ENCODE measurements around the gene KAT14. TPM values are rescaled to one million over a fixed set of nuclear protein-coding genes. Genes with fewer than 3 reads are reported as not detected.

KAT14 gene
- total RNA-seq, 1 experiment from 2014 or later = 24.1 TPM

- TF ChIP-seq, protein P1, sequence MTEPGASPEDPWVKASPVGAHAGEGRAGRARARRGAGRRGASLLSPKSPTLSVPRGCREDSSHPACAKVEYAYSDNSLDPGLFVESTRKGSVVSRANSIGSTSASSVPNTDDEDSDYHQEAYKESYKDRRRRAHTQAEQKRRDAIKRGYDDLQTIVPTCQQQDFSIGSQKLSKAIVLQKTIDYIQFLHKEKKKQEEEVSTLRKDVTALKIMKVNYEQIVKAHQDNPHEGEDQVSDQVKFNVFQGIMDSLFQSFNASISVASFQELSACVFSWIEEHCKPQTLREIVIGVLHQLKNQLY (CRISPR knock-in tag; IDR thresholded peaks at IDR 0.05) = no peak
- TF ChIP-seq KAT7 (CRISPR knock-in tag; IDR thresholded peaks at IDR 0.05; ENCODE audit: borderline replicate concordance) = no peak
- TF ChIP-seq, protein P2, sequence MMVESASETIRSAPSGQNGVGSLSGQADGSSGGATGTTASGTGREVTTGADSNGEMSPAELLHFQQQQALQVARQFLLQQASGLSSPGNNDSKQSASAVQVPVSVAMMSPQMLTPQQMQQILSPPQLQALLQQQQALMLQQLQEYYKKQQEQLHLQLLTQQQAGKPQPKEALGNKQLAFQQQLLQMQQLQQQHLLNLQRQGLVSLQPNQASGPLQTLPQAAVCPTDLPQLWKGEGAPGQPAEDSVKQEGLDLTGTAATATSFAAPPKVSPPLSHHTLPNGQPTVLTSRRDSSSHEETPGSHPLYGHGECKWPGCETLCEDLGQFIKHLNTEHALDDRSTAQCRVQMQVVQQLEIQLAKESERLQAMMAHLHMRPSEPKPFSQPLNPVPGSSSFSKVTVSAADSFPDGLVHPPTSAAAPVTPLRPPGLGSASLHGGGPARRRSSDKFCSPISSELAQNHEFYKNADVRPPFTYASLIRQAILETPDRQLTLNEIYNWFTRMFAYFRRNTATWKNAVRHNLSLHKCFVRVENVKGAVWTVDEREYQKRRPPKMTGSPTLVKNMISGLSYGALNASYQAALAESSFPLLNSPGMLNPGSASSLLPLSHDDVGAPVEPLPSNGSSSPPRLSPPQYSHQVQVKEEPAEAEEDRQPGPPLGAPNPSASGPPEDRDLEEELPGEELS (CRISPR knock-in tag; IDR thresholded peaks at IDR 0.05) = no peak
- no peak for TF ChIP-seq SMAD4 (CRISPR knock-in tag; IDR thresholded peaks at IDR 0.05)
- no peak for TF ChIP-seq JUN (CRISPR knock-in tag; IDR thresholded peaks at IDR 0.05)
- TF ChIP-seq, protein P3, sequence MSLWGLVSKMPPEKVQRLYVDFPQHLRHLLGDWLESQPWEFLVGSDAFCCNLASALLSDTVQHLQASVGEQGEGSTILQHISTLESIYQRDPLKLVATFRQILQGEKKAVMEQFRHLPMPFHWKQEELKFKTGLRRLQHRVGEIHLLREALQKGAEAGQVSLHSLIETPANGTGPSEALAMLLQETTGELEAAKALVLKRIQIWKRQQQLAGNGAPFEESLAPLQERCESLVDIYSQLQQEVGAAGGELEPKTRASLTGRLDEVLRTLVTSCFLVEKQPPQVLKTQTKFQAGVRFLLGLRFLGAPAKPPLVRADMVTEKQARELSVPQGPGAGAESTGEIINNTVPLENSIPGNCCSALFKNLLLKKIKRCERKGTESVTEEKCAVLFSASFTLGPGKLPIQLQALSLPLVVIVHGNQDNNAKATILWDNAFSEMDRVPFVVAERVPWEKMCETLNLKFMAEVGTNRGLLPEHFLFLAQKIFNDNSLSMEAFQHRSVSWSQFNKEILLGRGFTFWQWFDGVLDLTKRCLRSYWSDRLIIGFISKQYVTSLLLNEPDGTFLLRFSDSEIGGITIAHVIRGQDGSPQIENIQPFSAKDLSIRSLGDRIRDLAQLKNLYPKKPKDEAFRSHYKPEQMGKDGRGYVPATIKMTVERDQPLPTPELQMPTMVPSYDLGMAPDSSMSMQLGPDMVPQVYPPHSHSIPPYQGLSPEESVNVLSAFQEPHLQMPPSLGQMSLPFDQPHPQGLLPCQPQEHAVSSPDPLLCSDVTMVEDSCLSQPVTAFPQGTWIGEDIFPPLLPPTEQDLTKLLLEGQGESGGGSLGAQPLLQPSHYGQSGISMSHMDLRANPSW (CRISPR knock-in tag; conservative IDR thresholded peaks at IDR 0.05; ENCODE audit: low read depth) = no peak
Measured at GRCh38 chr20:18138639-18139583, 1.2 kb downstream of the KAT14 start (continued).

DNA sequence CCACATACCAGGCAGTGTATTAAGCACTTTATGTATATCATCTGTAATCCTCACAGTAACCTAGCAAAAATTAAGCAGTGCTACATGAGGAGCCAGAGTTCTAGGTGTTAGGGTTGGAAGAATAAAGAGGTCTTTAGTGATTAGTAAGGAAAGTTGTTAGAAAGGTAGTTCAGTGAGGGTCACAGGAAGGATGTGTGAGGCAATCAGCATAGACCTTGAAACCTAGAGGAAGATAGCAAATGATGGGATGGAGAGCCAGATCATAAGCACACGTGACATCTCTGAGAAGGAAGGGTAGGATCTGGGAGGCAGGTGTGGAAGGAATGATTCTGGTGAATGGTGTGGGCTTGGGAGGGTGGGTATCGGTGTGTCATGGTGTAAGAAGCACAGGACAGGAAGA lies 2.2 kb downstream of the KAT14 start:
- no peak for ATAC-seq

More for the DNA sequence above, 2.2 kb downstream of the KAT14 start:
- peaks cover 18% of the 10 kb centered on the region for H3K4me1 Mint-ChIP-seq
- H3K27ac Mint-ChIP-seq = peak overlapping the region; percentile 42; the same call in 1 of the 2 replicates
- ChIA-PET POLR2A (no interaction called here), CTCF (no interaction called here)
- H3K9me3 Mint-ChIP-seq = no peaks in the 10 kb centered on the region
- H3K27me3 Mint-ChIP-seq (ENCODE audit: low read depth) = 0 out of 2 replicates have a peak, but pooled peaks cover 6% of the 10 kb centered on the region
- H3K4me3 Mint-ChIP-seq = peak overlapping the region; percentile 94; the same call in 1 of the 2 replicates
- DNase-seq (ENCODE audit: low spot score) = no peak
- H3K36me3 Mint-ChIP-seq = peaks cover 14% of the 10 kb centered on the region
- TF ChIP-seq USF2 (CRISPR knock-in tag; IDR thresholded peaks at IDR 0.05) (no peak), GABPB1 (CRISPR knock-in tag; IDR thresholded peaks at IDR 0.05) (no peak), ATF2 (CRISPR knock-in tag; IDR thresholded peaks at IDR 0.05; ENCODE audit: borderline replicate concordance, low read depth) (no peak), GTF2I (CRISPR knock-in tag; conservative IDR thresholded peaks at IDR 0.05) (no peak), FOXJ3 (CRISPR knock-in tag; IDR thresholded peaks at IDR 0.05; ENCODE audit: borderline replicate concordance) (no peak), ZMAT4 (CRISPR knock-in tag; IDR thresholded peaks at IDR 0.05) (no peak), NFYB (CRISPR knock-in tag; conservative IDR thresholded peaks at IDR 0.05; ENCODE audit: low read depth) (no peak)
- TF ChIP-seq, protein P1 (CRISPR knock-in tag; IDR thresholded peaks at IDR 0.05) = no peak
- TF ChIP-seq, protein P4, sequence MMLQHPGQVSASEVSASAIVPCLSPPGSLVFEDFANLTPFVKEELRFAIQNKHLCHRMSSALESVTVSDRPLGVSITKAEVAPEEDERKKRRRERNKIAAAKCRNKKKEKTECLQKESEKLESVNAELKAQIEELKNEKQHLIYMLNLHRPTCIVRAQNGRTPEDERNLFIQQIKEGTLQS (CRISPR knock-in tag; conservative IDR thresholded peaks at IDR 0.05) = no peak
- TF ChIP-seq, protein P5, sequence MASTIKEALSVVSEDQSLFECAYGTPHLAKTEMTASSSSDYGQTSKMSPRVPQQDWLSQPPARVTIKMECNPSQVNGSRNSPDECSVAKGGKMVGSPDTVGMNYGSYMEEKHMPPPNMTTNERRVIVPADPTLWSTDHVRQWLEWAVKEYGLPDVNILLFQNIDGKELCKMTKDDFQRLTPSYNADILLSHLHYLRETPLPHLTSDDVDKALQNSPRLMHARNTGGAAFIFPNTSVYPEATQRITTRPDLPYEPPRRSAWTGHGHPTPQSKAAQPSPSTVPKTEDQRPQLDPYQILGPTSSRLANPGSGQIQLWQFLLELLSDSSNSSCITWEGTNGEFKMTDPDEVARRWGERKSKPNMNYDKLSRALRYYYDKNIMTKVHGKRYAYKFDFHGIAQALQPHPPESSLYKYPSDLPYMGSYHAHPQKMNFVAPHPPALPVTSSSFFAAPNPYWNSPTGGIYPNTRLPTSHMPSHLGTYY (CRISPR knock-in tag; IDR thresholded peaks at IDR 0.05) = no peak
